H1 (cell line): ENCODE results near the gene TP53I3. TPM values are rescaled to one million over a fixed set of nuclear protein-coding genes. Genes with fewer than 3 reads are reported as not detected.
A peak's percentile ranks its signal among the peaks of the same experiment; 100 is the strongest.

Experiments used
- ASH2L ChIP-seq: fragments of 200-600, 300-600 bp; sonication (generic); IDR thresholded peaks from one replicate; pipeline ENCODE4 v1.7.1; 2017; ENCODE audit warnings: low read length
- BRCA1 ChIP-seq: IDR thresholded peaks from 2 replicates; pipeline ENCODE4 v1.6.1; 2012; ENCODE audit warnings: low read depth, low read length, improper control_type of control experiment
- CBX8 ChIP-seq: fragments of 300-800, 300-1000 bp; sonication (generic); IDR thresholded peaks from 2 replicates; pipeline ENCODE4 v1.7.1; 2016; ENCODE audit warnings: low read depth, low read length, borderline replicate concordance
- CREB1 ChIP-seq: IDR thresholded peaks from 2 replicates; pipeline ENCODE4 v1.6.1; 2012; ENCODE audit warnings: inconsistent platforms
- EZH2 ChIP-seq: fragments of 200-600 bp; sonication (generic); IDR thresholded peaks from 2 replicates; pipeline ENCODE4 v1.7.1; 2012; ENCODE audit warnings: low read depth, mild to moderate bottlenecking, moderate library complexity, low read length, inconsistent platforms; ENCODE audit not compliant: severe bottlenecking
- GTF2F1 ChIP-seq: IDR thresholded peaks from 2 replicates; pipeline ENCODE4 v1.6.1; 2012; ENCODE audit warnings: low read depth, low read length, improper control_type of control experiment, borderline replicate concordance
- JUN ChIP-seq: IDR thresholded peaks from 2 replicates; pipeline ENCODE4 v1.6.1; 2011; ENCODE audit warnings: low read depth, mild to moderate bottlenecking, improper control_type of control experiment, low read length
- JUND ChIP-seq: IDR thresholded peaks from 2 replicates; pipeline ENCODE4 v1.6.1; 2011; ENCODE audit warnings: mild to moderate bottlenecking, improper control_type of control experiment, low read length
- KDM4A ChIP-seq: IDR thresholded peaks from one replicate; pipeline ENCODE4 v1.7.1; 2012; ENCODE audit warnings: low read depth, mild to moderate bottlenecking, moderate library complexity, low read length, inconsistent platforms; ENCODE audit not compliant: severe bottlenecking
- MAX ChIP-seq: IDR thresholded peaks from 2 replicates; pipeline ENCODE4 v1.6.1; 2012; ENCODE audit warnings: inconsistent platforms
- NANOG ChIP-seq: IDR thresholded peaks from 2 replicates; pipeline ENCODE4 v1.6.1; 2011; ENCODE audit warnings: low read length, low read depth, mild to moderate bottlenecking, inconsistent platforms; ENCODE audit not compliant: insufficient read depth, poor library complexity, severe bottlenecking
- POLR2A ChIP-seq, 2 experiments: IDR thresholded peaks; 1 replicate in 1 of 2; 2 replicates in 1 of 2; pipeline ENCODE4 v1.6.1; 2011; ENCODE audit warnings: low read depth in 2 of 2, low read length in 2 of 2, mild to moderate bottlenecking in 2 of 2; ENCODE audit errors: control extremely low read depth in 1 of 2
- RAD21 ChIP-seq, 2 experiments: IDR thresholded peaks in 1 of 2; conservative IDR thresholded peaks in 1 of 2; 2 replicates each; pipeline ENCODE4 v1.6.1; 2011; ENCODE audit warnings: low read depth in 2 of 2, low read length in 2 of 2, improper control_type of control experiment in 1 of 2, inconsistent platforms in 1 of 2, mild to moderate bottlenecking in 1 of 2, moderate library complexity in 1 of 2
- RFX5 ChIP-seq: IDR thresholded peaks from 2 replicates; pipeline ENCODE4 v1.6.1; 2011; ENCODE audit warnings: low read depth, low read length, improper control_type of control experiment, borderline replicate concordance
- RNF2 ChIP-seq: fragments of 200-900, 300-1000 bp; sonication (generic); IDR thresholded peaks from 2 replicates; pipeline ENCODE4 v1.7.1; 2016; ENCODE audit warnings: borderline replicate concordance, low read depth, mild to moderate bottlenecking, antibody characterized with exemption, low read length; ENCODE audit not compliant: poor library complexity, severe bottlenecking; ENCODE audit errors: missing control alignments
- SAP30 ChIP-seq: fragments of 300-600 bp; sonication (generic); IDR thresholded peaks from 2 replicates; pipeline ENCODE4 v1.7.1; 2012; ENCODE audit warnings: low read length, moderate library complexity, mild to moderate bottlenecking, inconsistent platforms; ENCODE audit not compliant: insufficient read depth, insufficient replicate concordance
- SIN3A ChIP-seq, 2 experiments: IDR thresholded peaks in 1 of 2; conservative IDR thresholded peaks in 1 of 2; 2 replicates each; pipeline ENCODE4 v1.6.1; 2011 to 2012; ENCODE audit warnings: low read length in 2 of 2, improper control_type of control experiment in 1 of 2, low read depth in 1 of 2, mild to moderate bottlenecking in 1 of 2
- SP1 ChIP-seq: IDR thresholded peaks from 2 replicates; pipeline ENCODE4 v1.6.1; 2011; ENCODE audit warnings: low read depth, low read length
- SP2 ChIP-seq: IDR thresholded peaks from 2 replicates; pipeline ENCODE4 v1.6.1; 2012; ENCODE audit warnings: mild to moderate bottlenecking, low read length, inconsistent platforms
- SP4 ChIP-seq: IDR thresholded peaks from 2 replicates; pipeline ENCODE4 v1.6.1; 2012; ENCODE audit warnings: low read length, inconsistent platforms
- SRF ChIP-seq: IDR thresholded peaks from 2 replicates; pipeline ENCODE4 v1.6.1; 2011; ENCODE audit warnings: mild to moderate bottlenecking, low read depth, low read length, moderate library complexity
- TBP ChIP-seq: IDR thresholded peaks from 2 replicates; pipeline ENCODE4 v1.6.1; 2011; ENCODE audit warnings: low read depth, low read length, improper control_type of control experiment
- TCF12 ChIP-seq: IDR thresholded peaks from 2 replicates; pipeline ENCODE4 v1.6.1; 2011; ENCODE audit warnings: low read depth, mild to moderate bottlenecking, low read length
- ZNF274 ChIP-seq: IDR thresholded peaks from 2 replicates; pipeline ENCODE4 v1.7.0; 2012; ENCODE audit warnings: low read length, borderline replicate concordance; ENCODE audit errors: extremely low read depth
- polyA plus RNA-seq, 7 experiments: library from polyadenylated mRNA; depleted of rRNA in 3 of 7; stranded (reverse) in 5 of 7; unstranded in 2 of 7; fragments of >200 nt in 5 of 7; fragments of 200-250 nt in 2 of 7; gene quantifications; 1 replicate in 5 of 7; 2 replicates in 1 of 7; 4 replicates in 1 of 7; pipeline versions ENCODE4 v1.2.1 to v1.2.3, GENCODE V29; 2011 to 2013; ENCODE audit warnings: missing spikeins in 2 of 7, mixed read lengths in 2 of 7
- total RNA-seq: library from RNA; stranded (reverse); fragmentation: NEBNext Ultra II Directional; extraction: Animal tissue kit (Norgen Biotek cat#: 25700); gene quantifications from 2 replicates; pipeline ENCODE4 v1.2.1, GENCODE V29; 2021

Gene TP53I3
- total and polyA plus RNA-seq, 2 of the 8 experiments (the other 6 are each of a cell fraction or from before 2014, with no cell fraction given), result 29.4 to 34.5 TPM

- TF ChIP-seq TCF12, result no peak
- TF ChIP-seq KDM4A, result no peak
- TF ChIP-seq SP1, result peak; percentile 22; the same call in 1 of the 2 replicates
- TF ChIP-seq EZH2, result no peak
- no peak for TF ChIP-seq RAD21 (IDR thresholded peaks at IDR 0.05 in 1 of 2, conservative IDR thresholded peaks at IDR 0.05 in 1 of 2; ENCODE audit: low read depth in 2 of 2, low read length in 2 of 2)
- TF ChIP-seq BRCA1, result no peak
- TF ChIP-seq ASH2L, result no peak
- no peak for TF ChIP-seq CBX8
- peak; percentile 29; the same call in 1 of the 2 replicates for TF ChIP-seq JUND
- peak; percentile 87 for TF ChIP-seq TBP
- TF ChIP-seq ZNF274, result no peak
- no peak for TF ChIP-seq RFX5
- no peak for TF ChIP-seq SAP30
- TF ChIP-seq SP2, result no peak
- 0 out of 2 replicates have a peak, but pooled peaks have one; percentile 26 for TF ChIP-seq CREB1
- no peak for TF ChIP-seq RNF2
- TF ChIP-seq SP4, result no peak
- TF ChIP-seq SRF, result no peak
- TF ChIP-seq MAX, result peak; percentile 34
- no peak for TF ChIP-seq GTF2F1
- TF ChIP-seq JUN, result peak; percentile 71
- TF ChIP-seq SIN3A (conservative IDR thresholded peaks at IDR 0.05 in 1 of 2, IDR thresholded peaks at IDR 0.05 in 1 of 2; ENCODE audit: low read depth in 1 of 2, low read length in 2 of 2), result peak in 1 of 2 experiments; percentile 53; a peak in 1 of 4 replicates
- no peak for TF ChIP-seq NANOG
- peak in 1 of 2 experiments; percentile 44 for TF ChIP-seq POLR2A (IDR thresholded peaks at IDR 0.05; ENCODE audit: control extremely low read depth in 1 of 2, low read depth in 2 of 2, low read length in 2 of 2)
Observed at GRCh38 chr2:24083567-24084385, 858 bp downstream of the TP53I3 start (continued).
